ENCODE results near the gene CSRP1.

The CSRP1 gene

GRCh38 chr1:201465698-201466290 is 41.1 kb downstream of the CSRP1 start:
- Histone ChIP-seq H3K4me1 (no peaks in the 10 kb centered on the region), H3K4me3 (ENCODE audit: low read depth, low read length) (no peak overlapping the region), H3K27me3 (peaks cover 27% of the 10 kb centered on the region), H3K9me3 (no peaks in the 10 kb centered on the region), H3K36me3 (no peaks in the 10 kb centered on the region)
- DNase-seq: no peak
- no peak for TF ChIP-seq CTCF (IDR thresholded peaks at IDR 0.05; ENCODE audit: low read depth, low read length)

GRCh38 chr1:201463071-201463552 is 43.8 kb downstream of the CSRP1 start:
- Histone ChIP-seq H3K27me3 (peaks cover 4% of the 10 kb centered on the region), H3K4me3 (ENCODE audit: low read depth, low read length) (no peak overlapping the region), H3K4me1 (no peaks in the 10 kb centered on the region), H3K36me3 (no peaks in the 10 kb centered on the region), H3K9me3 (no peaks in the 10 kb centered on the region)
- TF ChIP-seq CTCF (IDR thresholded peaks at IDR 0.05; ENCODE audit: low read depth, low read length): no peak
- no peak for DNase-seq

DNA sequence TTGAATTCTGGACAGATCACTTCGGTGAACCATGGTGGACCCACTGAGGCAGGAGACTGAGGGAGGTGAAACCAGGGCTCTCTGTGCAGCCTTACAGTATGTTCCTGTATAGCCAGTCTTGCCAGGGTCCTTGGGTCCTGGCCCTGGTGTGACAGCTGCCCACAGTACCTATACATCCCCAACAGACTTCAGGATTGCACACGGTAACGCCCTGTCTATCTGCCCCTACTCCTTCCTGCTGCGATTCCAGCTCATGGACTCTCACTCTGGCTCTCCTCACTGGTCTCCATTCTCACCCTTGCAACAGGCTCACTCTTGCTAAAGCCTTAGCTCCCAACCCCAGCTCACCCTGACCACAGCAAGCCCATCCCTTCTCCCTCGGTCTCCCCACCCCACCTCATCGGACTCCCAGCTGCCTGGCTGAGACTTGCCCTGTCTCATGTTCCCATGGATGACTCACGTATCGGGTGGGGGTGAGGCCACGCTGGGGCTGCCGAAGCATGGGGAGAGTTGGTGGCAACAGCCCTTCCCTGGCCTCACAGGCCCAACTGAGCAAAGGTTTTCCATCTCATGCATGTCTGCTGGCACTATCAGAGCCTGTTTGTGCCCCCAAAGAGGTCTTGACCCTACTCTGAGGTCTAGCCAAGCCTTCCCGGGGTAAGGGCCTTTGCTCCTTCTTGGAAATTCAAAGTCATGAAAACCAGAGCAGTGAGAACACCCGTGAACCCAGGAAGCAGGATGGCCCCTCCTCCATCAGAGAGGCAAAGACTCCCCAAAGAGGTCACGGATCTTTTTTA is 45.1 kb downstream of the CSRP1 start:
- no peaks in the 10 kb centered on the region for H3K4me1 ChIP-seq
- no peak for DNase-seq
- H3K9me3 ChIP-seq: no peaks in the 10 kb centered on the region
- H3K4me3 ChIP-seq (ENCODE audit: low read depth, low read length): no peak overlapping the region
- no peaks in the 10 kb centered on the region for H3K36me3 ChIP-seq
- H3K27me3 ChIP-seq: no peaks in the 10 kb centered on the region
- TF ChIP-seq CTCF (IDR thresholded peaks at IDR 0.05; ENCODE audit: low read depth, low read length): no peak

GRCh38 chr1:201460814-201461644 is 45.9 kb downstream of the CSRP1 start:
- no peak for TF ChIP-seq CTCF (IDR thresholded peaks at IDR 0.05; ENCODE audit: low read depth, low read length)
- Histone ChIP-seq H3K4me1 (no peaks in the 10 kb centered on the region), H3K4me3 (ENCODE audit: low read depth, low read length) (no peak overlapping the region), H3K27me3 (no peaks in the 10 kb centered on the region), H3K9me3 (no peaks in the 10 kb centered on the region), H3K36me3 (no peaks in the 10 kb centered on the region)
- no peak for DNase-seq

GRCh38 chr1:201459775-201460174 is 47.1 kb downstream of the CSRP1 start:
- no peaks in the 10 kb centered on the region for H3K36me3 ChIP-seq
- no peak overlapping the region for H3K4me3 ChIP-seq (ENCODE audit: low read depth, low read length)
- H3K27me3 ChIP-seq: no peaks in the 10 kb centered on the region
- no peaks in the 10 kb centered on the region for H3K4me1 ChIP-seq
- H3K9me3 ChIP-seq: no peaks in the 10 kb centered on the region
- no peak for TF ChIP-seq CTCF (IDR thresholded peaks at IDR 0.05; ENCODE audit: low read depth, low read length)
- DNase-seq: no peak
